GM13976 (cell line): ENCODE results near the gene STRBP.

Source experiments
- DNase-seq: peaks from one replicate; pipeline ENCODE4 v3.0.0; 2012; ENCODE audit warnings: low spot score
- in situ Hi-C: fragments of 300-500 bp; cut with MboI; formaldehyde crosslinking; loops from one replicate; pipeline ENCODE4 v1.12.0; 2022; ENCODE audit warnings: low sequenced_read_pairs, mixed read lengths, inconsistent platforms; ENCODE audit not compliant: unreplicated experiment
- TF ChIP-seq, protein P1 (sequence below): IDR thresholded peaks from 2 replicates; pipeline ENCODE4 v1.5.1; 2012; ENCODE audit warnings: borderline replicate concordance, mild to moderate bottlenecking; ENCODE audit not compliant: insufficient read depth; ENCODE audit errors: extremely low read depth, missing control alignments, control extremely low read depth

STRBP gene

DNA sequence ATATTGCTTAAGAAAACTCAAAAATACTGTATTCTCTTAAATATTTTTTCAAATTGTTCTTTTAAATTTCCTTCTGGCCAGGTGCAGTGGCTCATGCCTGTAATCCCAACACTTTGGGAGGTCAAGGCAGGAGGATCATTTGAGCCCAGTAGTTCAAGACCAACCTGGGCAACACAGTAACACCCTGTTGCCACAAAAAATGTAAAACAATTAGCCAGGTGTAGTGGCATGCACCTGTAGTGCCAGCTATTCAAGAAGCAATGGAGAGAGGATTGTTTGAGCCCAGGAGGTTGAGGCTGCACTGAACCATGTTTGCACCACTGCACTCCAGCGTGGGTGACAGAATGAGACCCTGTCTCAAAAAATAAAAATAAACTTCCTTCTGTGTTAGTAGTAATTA lies 94.3 kb downstream of the STRBP start:
- in situ Hi-C loops = no loop called here
- DNase-seq = no peak
- TF ChIP-seq, protein P1, sequence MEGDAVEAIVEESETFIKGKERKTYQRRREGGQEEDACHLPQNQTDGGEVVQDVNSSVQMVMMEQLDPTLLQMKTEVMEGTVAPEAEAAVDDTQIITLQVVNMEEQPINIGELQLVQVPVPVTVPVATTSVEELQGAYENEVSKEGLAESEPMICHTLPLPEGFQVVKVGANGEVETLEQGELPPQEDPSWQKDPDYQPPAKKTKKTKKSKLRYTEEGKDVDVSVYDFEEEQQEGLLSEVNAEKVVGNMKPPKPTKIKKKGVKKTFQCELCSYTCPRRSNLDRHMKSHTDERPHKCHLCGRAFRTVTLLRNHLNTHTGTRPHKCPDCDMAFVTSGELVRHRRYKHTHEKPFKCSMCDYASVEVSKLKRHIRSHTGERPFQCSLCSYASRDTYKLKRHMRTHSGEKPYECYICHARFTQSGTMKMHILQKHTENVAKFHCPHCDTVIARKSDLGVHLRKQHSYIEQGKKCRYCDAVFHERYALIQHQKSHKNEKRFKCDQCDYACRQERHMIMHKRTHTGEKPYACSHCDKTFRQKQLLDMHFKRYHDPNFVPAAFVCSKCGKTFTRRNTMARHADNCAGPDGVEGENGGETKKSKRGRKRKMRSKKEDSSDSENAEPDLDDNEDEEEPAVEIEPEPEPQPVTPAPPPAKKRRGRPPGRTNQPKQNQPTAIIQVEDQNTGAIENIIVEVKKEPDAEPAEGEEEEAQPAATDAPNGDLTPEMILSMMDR = no peak

DNA sequence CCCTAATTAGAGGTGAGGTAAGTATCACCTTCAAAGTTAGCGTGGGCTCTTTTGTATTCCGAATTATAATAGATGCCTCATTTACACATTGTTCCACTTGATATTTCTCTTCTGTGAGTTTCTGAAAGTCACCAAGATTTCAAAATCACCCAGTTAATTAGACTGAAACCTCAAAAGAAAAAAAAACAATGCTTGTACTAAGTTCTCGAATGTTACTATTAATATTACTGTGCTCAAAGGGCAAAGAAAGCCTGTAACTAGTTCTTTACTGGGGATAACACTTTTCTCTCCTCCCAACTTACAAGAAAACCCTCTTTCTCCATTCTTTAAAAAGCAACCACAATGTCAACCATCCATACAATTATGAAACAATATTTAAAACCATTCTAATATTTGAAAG lies 98.5 kb downstream of the STRBP start:
- TF ChIP-seq, protein P1 = no peak
- in situ Hi-C loops = no loop called here
- DNase-seq = no peak

DNA sequence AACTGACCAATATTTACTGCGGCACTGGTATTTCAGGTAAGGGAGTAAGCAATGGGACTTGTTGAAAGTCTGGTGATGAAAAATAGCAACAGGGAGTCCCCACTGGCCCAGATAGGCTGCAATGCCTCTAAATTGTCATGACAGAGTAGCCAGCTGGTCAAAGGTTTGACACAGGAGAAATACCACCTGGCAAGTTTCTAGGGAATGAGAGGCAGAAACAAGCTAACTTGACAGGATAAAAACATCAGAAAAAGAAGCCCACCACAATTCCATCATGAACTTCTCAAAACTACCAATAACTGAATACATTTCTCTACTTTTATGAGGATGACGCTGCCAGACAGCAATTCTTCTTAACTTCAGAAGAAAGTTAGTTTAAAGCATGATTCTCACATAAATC lies 99.8 kb downstream of the STRBP start:
- DNase-seq = no peak
- in situ Hi-C loops = no loop called here
- TF ChIP-seq, protein P1 = no peak

DNA sequence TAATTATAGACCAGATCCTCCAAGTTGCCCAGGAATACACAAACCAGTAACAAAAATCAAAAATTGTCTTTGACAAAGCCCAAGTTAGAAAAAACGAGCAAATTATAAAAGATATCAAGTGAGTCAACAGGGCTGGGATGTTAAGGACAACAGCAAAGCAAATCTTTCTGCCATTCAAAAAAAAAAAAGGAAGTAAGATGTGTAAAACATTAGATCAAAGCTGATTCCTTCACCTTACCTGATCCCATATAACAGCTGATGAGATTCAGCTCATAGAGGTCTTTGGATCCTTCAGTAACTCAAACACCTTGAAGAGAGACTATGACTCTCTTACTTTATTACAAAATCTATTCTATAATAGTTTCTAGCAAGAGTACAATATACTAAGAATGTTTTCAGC lies 100.9 kb downstream of the STRBP start:
- TF ChIP-seq, protein P1 = no peak
- no peak for DNase-seq
- in situ Hi-C loops = no loop called here

DNA sequence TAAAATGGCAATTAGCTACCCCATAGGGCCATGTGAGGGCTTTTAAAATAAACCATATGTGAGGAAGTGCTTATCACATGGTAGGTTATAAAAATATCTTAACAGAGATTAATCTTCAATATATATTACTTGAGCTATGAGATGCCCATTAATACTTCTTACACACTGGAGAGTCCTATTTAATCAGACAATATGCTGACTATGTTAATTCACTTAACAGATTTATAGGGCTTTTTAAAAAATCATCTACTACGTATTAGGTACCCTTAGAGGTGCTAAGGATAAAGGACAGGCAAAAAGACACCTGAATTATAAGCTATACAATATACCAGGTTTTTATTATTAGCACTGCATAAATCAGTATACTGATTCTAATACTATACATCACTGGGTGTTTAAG lies 102.6 kb downstream of the STRBP start:
- in situ Hi-C loops = no loop called here
- TF ChIP-seq, protein P1 = no peak
- no peak for DNase-seq

DNA sequence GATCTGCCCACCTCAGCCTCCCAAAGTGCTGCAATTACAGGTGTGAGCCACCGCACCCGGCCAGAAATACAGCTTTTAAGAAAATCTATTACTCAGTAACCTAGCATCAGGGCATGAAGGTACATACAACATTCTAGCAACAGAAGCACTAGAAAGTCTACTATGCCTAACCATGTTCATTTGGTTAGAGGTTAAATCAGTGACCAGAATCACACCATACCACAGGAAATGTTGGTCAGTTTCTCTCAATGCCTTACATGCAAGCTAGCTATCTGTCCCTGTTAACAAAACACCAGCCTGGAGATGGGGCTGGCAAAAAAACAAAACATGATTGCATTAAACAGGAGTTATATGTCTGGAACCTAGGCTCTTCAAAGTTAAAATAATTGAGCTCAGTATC lies 104.1 kb downstream of the STRBP start:
- in situ Hi-C loops = no loop called here
- DNase-seq = no peak
- TF ChIP-seq, protein P1 = no peak

DNA sequence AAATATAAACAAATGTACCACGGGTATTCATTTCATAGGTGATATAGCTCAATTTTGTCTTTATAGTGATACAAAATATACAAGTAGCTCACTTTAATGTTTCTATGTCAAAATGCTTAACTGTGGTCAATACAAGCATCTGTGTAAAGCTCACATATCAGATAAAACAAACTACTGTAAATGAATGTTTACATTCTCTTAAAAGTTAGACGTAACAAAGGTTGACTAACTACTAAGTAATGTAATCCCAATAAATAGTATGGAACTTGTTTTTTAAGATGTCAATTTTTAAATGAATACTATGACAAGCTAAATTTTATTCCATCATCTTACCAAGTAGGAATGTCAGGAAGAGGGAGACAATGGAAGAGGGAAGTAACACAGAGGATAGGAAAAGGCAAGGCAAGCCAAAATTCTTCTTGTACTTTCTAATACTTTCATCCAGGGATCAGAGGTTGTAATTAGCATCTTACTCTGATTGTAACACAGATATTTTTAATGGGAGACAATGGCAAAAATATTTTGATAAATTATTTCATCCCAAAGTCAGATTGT lies 105.5 kb downstream of the STRBP start:
- no peak for DNase-seq
- TF ChIP-seq, protein P1 = no peak
- in situ Hi-C loops = no loop called here
